Measurements from ENCODE around the gene F2RL1.

F2RL1 gene

GRCh38 chr5:76831110-76831452, 12.3 kb downstream of the F2RL1 start:
- Histone ChIP-seq H3K9me3 (ENCODE audit: insufficient read depth, low read length) (no peaks in the 10 kb centered on the region), H3K27me3 (ENCODE audit: low read depth, low read length) (no peaks in the 10 kb centered on the region), H3K9ac (ENCODE audit: low read length) (no peak overlapping the region), H4K20me1 (ENCODE audit: insufficient read depth, low read length) (no peaks in the 10 kb centered on the region), H3K4me3 (ENCODE audit: low read length) (no peak overlapping the region), H2AFZ (ENCODE audit: low read depth, low read length) (no peak overlapping the region), H3K4me2 (ENCODE audit: low read length) (no peak overlapping the region), H3K79me2 (ENCODE audit: low read length) (no peaks in the 10 kb centered on the region), H3K4me1 (ENCODE audit: low read length) (peaks cover 3% of the 10 kb centered on the region; the same call in 1 of the 2 replicates), H3K27ac (ENCODE audit: low read length) (no peak overlapping the region), H3K36me3 (replicated peaks; ENCODE audit: low read depth, low read length) (no peaks in the 10 kb centered on the region)
- TF ChIP-seq CTCF (IDR thresholded peaks at IDR 0.05; ENCODE audit: low read depth, low read length) (no peak), EZH2phosphoT487 (IDR thresholded peaks at IDR 0.05; ENCODE audit: low read depth) (no peak)

GRCh38 chr5:76836181-76836580, 17.4 kb downstream of the F2RL1 start:
- H3K9me3 ChIP-seq (ENCODE audit: insufficient read depth, low read length), result no peaks in the 10 kb centered on the region
- H2AFZ ChIP-seq (ENCODE audit: low read depth, low read length), result no peak overlapping the region
- no peak overlapping the region for H3K4me2 ChIP-seq (ENCODE audit: low read length)
- no peaks in the 10 kb centered on the region for H3K27me3 ChIP-seq (ENCODE audit: low read depth, low read length)
- H3K9ac ChIP-seq (ENCODE audit: low read length), result no peak overlapping the region
- no peak overlapping the region for H3K27ac ChIP-seq (ENCODE audit: low read length)
- H3K36me3 ChIP-seq (replicated peaks; ENCODE audit: low read depth, low read length), result no peaks in the 10 kb centered on the region
- peaks cover under 1% of the 10 kb centered on the region; the same call in 1 of the 2 replicates for H3K4me1 ChIP-seq (ENCODE audit: low read length)
- H3K79me2 ChIP-seq (ENCODE audit: low read length), result no peaks in the 10 kb centered on the region
- TF ChIP-seq CTCF (IDR thresholded peaks at IDR 0.05; ENCODE audit: low read depth, low read length) (no peak), EZH2phosphoT487 (IDR thresholded peaks at IDR 0.05; ENCODE audit: low read depth) (no peak)
- H4K20me1 ChIP-seq (ENCODE audit: insufficient read depth, low read length), result no peaks in the 10 kb centered on the region
- no peak overlapping the region for H3K4me3 ChIP-seq (ENCODE audit: low read length)

- no peaks in the 10 kb centered on the region for H4K20me1 ChIP-seq (ENCODE audit: insufficient read depth, low read length)
- no peak overlapping the region for H2AFZ ChIP-seq (ENCODE audit: low read depth, low read length)
- H3K4me1 ChIP-seq (ENCODE audit: low read length), result no peaks in the 10 kb centered on the region
- H3K27me3 ChIP-seq (ENCODE audit: low read depth, low read length), result no peaks in the 10 kb centered on the region
- no peaks in the 10 kb centered on the region for H3K9me3 ChIP-seq (ENCODE audit: insufficient read depth, low read length)
- H3K27ac ChIP-seq (ENCODE audit: low read length), result no peak overlapping the region
- H3K4me3 ChIP-seq (ENCODE audit: low read length), result no peak overlapping the region
- no peaks in the 10 kb centered on the region for H3K36me3 ChIP-seq (replicated peaks; ENCODE audit: low read depth, low read length)
- H3K4me2 ChIP-seq (ENCODE audit: low read length), result no peak overlapping the region
- no peak for TF ChIP-seq CTCF (IDR thresholded peaks at IDR 0.05; ENCODE audit: low read depth, low read length)
- TF ChIP-seq EZH2phosphoT487 (IDR thresholded peaks at IDR 0.05; ENCODE audit: low read depth), result no peak
- H3K79me2 ChIP-seq (ENCODE audit: low read length), result no peaks in the 10 kb centered on the region
- H3K9ac ChIP-seq (ENCODE audit: low read length), result no peak overlapping the region
These were observed 17.8 kb downstream of the F2RL1 start for GRCh38 chr5:76836585-76836984.

- Histone ChIP-seq H3K36me3 (replicated peaks; ENCODE audit: low read depth, low read length) (no peaks in the 10 kb centered on the region), H3K4me1 (ENCODE audit: low read length) (no peaks in the 10 kb centered on the region), H3K4me2 (ENCODE audit: low read length) (no peak overlapping the region), H4K20me1 (ENCODE audit: insufficient read depth, low read length) (no peaks in the 10 kb centered on the region), H3K79me2 (ENCODE audit: low read length) (no peaks in the 10 kb centered on the region), H3K4me3 (ENCODE audit: low read length) (no peak overlapping the region), H3K9me3 (ENCODE audit: insufficient read depth, low read length) (no peaks in the 10 kb centered on the region), H3K9ac (ENCODE audit: low read length) (no peak overlapping the region), H3K27me3 (ENCODE audit: low read depth, low read length) (no peaks in the 10 kb centered on the region), H2AFZ (ENCODE audit: low read depth, low read length) (no peak overlapping the region), H3K27ac (ENCODE audit: low read length) (no peak overlapping the region)
- no peak for TF ChIP-seq EZH2phosphoT487 (IDR thresholded peaks at IDR 0.05; ENCODE audit: low read depth)
- no peak for TF ChIP-seq CTCF (IDR thresholded peaks at IDR 0.05; ENCODE audit: low read depth, low read length)
These were observed 19.8 kb downstream of the F2RL1 start for GRCh38 chr5:76838481-76839261.
